GM19324 (cell line): ENCODE measurements around the gene CARM1.
"Not testable (repeated sequence)": the region's sequence is repeated elsewhere in the genome, so short reads cannot be mapped to it uniquely, and the experiment has no call there.

Experiments
- ATAC-seq: cut with Tn5 transposase; IDR thresholded peaks from one replicate; pipeline ENCODE4 v1.9.1; 2021; ENCODE audit warnings: mild to moderate bottlenecking, moderate library complexity; ENCODE audit not compliant: unreplicated experiment, low FRiP score

CARM1 gene

DNA sequence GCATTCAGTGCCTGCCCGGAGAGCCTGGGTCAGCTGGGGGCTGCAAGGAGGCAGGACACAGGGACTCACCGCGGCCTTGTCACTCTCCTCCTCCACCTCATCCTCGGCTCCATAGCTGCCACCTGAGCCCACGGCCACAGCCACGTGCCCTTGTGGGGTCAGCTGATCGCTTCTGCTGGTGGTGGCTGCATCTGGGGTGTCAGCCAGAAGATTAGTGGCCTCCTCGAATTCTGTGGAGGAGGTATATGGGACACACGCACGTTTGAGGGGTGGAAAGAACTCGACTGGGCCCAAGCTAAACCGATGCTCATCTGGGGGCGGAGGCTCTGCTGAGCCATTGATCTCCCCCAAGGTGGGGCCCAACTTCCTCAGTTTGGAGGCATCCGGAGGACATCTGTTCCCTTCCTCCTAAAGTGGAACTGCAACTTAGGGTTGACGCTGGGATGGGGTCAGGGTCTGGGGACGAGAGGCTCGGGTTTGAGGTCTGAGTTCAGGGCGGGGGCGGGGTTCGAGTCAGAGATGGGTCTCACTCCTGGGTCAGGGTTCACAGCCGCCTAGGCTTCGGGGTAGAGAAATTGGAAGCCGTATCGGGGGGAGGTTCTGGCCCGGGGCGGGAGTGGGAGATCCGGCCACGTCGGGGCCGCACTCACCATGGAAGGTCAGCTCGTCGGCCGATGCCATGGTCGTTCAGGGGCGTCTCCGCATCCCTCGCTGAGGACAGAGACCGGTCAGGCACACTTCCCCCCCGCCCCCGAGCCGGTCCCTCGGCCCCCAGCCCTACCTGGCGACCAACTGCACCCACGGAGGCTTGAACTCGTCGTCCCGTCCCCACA lies 56.6 kb downstream of the CARM1 start:
- no peak for ATAC-seq

DNA sequence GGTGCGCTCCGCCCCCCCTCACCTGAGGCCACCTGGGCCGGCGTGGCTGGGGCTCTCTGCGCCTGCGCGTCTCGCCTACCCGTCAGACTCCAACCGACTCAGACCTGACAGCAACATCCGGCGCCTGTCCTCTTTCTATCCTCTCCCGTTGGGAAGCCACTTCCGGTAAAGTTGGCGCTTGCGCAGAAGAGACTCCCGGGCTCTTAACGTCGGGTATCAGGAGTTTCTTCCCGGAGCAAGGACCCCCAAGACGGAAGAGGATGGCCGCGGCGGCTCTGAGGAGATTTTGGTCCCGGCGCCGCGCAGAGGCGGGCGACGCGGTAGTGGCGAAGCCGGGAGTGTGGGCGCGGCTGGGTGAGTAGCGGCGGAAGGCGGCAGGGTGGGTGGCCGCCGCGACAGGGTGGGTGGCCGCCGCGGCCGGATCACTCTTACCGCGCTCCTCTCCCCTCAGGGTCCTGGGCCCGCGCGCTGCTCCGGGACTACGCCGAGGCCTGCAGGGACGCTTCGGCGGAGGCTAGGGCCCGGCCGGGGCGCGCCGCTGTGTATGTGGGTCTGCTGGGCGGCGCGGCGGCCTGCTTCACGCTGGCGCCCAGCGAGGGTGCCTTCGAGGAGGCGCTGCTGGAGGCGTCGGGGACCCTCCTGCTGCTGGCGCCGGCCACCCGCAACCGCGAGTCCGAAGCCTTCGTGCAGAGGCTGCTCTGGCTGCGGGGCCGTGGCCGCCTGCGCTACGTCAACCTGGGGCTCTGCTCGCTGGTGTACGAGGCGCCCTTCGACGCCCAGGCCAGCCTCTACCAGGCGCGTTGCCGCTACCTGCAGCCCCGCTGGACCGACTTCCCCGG lies 57.4 kb downstream of the CARM1 start, which contains the start of the genes TIMM29 and YIPF2:
Gene TIMM29 (plus strand): TSS at position 249 of the 839 bp plus-strand sequence. CDS start 12 bp downstream, at position 261.
Gene YIPF2 (minus strand): TSS at position 77 of the 839 bp plus-strand sequence. CDS start 229 bp downstream, outside the sequence.
- ATAC-seq: peak; percentile 89

DNA sequence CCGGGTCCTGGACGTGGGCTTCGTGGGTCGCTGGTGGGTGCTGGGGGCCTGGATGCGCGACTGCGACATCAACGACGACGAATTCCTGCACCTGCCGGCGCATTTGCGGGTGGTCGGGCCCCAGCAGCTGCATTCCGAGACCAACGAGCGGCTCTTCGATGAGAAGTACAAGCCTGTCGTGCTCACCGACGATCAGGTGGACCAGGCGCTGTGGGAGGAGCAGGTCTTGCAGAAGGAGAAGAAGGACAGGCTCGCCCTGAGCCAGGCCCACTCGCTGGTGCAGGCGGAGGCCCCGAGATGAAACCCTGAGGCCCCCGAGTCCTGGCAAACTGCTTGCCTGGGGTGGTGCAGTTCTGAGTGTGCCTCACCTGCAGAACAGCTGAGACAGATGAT lies 58.0 kb downstream of the CARM1 start:
- no peak for ATAC-seq

DNA sequence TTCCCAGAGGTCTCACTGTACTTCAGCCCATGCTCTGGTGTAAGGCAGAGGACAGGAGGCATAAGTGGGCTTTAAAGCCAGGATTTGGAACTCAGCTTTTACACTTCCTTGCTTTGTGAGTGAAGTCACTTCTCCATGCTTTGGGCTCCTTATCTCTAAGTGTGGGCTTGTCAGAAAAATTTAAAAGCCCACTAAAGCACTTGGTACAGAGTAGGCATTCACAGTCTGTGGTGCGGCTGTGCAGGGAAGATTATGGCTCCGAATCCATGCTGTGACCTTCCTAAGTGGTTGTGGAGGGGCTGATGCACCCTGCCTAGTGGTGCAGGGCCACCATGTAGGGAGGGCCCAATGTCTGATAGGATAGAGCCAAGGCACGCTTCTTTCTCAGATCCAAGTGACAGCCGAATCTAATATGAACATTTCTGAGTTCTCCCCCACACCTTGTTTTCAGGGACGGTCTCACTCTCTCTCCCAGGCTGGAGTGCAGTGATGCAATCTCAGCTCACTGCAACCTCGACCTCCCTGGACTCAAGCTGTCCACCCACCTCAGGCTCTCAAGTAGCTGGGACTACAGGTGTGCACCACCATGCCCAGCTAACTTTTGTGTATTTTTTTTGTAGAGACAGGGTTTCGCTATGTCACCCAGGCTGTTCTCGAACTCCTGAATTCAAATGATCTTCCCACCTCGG lies 64.2 kb downstream of the CARM1 start:
- ATAC-seq: no peak

DNA sequence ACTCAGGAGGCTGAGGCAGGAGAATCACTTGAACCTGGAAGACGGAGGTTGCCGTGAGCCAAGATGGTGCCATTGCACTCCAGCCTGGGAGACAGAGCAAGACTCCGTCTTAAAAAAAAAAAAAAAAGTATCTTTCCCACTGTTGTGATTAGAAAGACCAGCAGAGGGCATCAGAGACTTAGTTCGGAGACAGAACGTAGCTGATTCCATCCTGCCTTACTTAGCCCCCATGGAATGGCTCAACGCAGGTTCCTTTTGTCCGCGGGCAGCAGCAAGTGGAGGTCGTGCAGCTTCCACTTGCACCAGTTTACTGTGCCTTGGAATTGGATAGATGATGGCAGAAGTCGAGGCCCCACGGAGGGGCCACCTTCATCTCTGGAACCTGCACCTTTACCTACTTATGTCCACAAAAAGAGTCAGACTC lies 65.3 kb downstream of the CARM1 start:
- ATAC-seq: no peak

DNA sequence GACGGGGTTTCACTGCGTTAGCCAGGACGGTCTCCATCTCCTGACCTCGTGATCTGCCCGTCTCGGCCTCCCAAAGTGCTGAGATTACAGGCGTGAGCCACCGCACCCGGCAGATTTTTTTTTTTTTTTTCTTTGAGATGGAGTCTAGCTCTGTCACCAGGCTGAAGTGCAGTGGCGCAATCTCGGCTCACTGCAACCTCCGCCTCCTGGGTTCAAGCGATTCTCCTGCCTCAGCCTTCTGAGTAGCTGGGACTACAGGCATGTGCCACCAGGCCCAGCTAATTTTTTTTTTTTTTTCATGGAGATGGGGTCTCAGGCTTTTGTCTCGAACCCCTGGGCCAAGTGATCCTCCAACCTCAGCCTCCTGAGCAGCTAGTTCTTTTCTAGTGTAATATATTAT lies 70.3 kb downstream of the CARM1 start:
- ATAC-seq: not testable (repeated sequence)

DNA sequence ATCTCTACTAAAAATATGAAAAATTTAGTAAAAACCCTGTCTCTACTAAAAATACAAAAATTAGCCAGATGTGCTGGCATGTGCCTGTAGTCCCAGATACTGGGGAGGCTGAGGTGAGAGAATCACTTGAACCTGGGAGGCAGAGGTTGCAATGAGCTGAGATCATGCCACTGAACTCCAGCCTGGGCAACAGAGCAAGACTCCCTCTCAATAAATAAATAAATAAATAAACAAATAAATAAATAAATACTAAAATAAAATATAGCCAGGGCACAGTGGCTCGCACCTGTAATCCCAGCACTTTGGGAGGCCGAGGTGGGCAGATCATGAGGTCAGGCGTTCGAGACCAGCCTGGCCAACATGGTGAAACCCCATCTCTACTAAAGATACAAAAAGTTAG lies 72.1 kb downstream of the CARM1 start:
- not testable (repeated sequence) for ATAC-seq

DNA sequence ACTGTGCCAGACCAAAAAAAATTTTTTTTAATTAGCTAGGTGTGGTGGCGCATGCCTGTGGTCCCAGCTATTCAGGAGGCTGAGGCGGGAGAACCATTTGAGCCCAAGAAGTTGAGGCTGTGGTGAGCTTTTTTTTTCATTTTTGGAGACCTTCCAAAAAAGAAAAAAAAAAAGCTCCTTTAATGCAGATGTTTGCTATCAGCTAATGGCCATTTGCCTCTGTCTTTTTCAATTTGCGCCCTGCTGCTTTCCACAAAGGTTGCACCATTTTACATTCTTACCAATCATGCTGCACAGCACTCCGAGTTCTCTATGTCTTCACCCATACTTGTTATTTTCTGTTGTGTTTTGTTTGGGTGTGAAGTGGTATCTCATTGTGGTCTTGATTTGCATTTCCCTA lies 73.9 kb downstream of the CARM1 start:
- no peak for ATAC-seq

DNA sequence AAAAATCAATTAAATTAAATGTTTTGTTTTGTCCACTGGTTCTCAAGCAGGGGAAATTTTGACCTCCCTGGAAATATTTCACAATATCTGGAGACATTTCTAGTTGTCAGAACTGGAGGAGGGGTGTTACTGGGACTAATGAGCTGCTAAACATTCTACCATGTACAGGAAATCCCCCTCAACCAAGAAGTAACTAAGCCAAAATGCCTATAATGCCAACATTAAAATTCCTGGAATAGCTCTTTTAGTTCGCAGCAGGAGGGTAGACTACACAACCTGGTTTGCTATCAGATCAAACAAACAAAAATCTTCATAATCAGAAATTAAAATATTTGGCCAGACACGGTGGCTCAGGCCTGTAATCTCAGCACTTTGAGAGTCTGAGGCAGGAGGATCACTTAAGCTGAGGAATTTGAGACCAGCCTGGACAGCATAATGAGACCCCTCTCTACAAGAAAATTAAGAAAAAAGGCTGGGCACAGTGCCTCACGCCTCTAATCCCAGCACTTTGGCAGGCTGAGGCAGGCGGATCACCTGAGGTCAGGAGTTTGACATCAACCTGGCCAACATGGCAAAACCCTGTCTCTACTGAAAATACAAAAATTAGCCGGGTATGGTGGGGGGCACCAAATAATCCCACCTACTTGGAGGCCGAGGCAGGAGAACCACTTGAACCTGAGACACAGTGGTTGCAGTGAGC lies 75.8 kb downstream of the CARM1 start:
- no peak for ATAC-seq

DNA sequence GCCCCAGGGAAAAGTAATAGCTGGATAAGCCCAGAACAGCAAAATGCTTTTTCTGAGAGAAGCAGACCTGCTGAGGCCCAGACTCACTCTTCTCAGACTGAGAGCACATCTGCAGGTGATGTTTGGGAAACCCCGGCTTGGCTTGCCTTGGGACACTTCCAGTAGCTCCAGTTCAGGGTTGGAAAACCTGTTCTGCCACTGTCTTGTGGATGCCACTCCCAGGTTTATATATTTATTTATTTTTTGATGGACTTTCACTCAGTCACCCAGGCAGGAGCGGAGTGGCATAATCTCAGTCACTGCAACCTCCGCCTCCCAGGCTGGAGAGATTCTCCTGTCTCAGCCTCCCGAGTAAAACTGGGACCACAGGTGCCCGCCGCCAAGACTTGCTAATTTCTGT lies 81.5 kb downstream of the CARM1 start:
- ATAC-seq: no peak

DNA sequence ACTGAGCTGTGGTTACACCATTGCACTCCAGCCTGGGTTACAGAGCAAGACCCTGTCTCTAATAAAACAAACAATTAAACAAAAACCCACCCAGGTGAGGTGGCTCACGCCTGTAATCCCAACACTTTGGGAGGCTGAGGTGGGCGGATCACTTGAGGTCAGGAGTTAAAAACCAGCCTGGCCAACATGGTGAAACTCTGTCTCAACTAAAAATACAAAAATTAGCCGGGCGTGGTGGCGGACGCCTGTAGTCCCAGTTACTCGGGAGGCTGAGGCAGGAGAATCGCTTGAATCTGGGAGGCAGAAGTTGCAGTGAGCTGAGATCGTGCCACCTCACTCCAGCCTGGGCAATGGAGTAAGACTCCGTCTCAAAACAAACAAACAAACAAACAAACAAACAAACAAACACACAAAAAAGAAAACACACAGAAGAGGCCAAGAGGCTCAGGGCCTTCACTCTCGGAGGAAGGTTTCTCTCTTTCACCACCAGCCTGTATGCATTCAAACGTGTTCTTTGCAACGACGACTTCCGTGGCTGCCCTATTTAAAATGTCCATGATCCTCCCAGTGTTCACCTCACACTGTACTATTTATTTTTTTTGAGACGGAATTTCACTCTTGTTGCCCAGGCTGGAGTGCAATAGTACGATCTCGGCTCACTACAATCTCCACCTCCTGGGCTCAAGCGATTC lies 88.1 kb downstream of the CARM1 start:
- not testable (repeated sequence) for ATAC-seq

DNA sequence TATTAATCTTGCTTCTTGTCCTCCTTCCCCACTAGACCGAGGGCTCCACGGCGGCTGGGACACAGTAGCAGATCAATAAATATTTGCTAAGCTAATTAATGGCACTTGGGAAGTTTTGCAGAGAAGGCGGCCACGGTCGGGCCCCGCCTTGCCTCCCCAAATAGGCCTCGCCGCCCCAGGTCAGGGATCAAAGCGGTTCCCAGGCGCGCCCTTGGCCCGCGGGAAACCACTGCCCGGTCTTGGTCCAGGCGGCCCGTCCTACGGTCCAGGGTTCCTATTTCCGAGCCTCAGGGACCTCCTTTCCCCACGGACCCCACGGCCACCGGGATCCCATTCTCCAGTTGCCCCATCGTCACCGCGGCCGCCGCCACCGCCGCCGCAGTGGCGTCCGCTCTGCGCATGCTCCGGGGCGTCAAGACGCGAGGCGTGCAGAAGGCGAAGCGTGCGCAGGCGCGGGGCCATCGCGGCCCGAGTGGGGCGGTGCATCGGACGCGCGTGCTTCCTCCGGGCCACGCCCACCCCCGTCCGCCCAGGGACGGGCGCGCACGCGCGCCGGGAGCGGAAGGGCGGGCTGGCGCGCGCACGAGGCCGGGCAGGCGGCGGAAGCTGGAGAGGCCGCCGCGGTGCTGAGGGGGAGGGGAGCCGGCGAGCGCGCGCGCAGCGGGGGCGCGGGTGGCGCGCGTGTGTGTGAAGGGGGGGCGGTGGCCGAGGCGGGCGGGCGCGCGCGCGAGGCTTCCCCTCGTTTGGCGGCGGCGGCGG lies 89.1 kb downstream of the CARM1 start, which contains the start of gene SMARCA4:
Gene SMARCA4 (plus strand): TSS at position 717 of the 759 bp plus-strand sequence. CDS start 23,122 bp downstream, outside the sequence.
- ATAC-seq: peak; percentile 87

DNA sequence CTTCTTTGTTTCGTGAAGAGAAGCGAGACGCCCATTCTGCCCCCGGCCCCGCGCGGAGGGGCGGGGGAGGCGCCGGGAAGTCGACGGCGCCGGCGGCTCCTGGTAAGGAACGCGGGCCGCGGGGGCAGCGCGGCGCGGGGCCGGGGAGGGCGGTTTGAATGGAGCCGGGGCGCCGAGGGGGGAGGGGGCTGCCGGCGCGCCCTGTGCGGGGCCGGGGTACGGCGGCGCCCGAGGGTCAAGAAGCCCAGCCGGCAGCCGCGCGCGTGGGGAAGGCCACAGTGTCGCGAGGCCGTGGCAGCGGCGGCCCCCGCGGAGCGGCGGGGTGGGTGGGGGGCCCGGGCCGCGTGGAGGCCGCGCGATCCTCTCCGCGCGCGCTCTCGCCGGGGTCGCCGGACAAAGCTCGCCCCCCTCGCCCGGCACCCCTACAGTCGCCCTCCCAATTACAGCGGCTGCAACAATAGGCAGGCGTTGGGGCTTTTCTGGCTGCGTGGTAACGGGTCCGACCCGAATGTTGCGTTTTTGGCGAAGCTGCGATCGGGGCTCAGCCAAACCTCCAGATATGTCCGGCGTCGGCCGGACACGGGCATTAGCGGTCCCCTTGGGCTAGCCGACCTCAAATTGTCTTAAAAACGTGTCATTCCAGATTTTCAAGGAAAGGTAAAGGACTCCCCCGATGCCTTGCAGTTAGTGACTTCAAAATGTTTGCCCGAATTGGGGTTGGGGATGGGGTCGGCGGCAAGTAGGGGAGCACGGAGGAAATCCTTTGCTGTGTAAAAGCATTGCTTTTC lies 89.9 kb downstream of the CARM1 start:
- peak; percentile 53 for ATAC-seq

DNA sequence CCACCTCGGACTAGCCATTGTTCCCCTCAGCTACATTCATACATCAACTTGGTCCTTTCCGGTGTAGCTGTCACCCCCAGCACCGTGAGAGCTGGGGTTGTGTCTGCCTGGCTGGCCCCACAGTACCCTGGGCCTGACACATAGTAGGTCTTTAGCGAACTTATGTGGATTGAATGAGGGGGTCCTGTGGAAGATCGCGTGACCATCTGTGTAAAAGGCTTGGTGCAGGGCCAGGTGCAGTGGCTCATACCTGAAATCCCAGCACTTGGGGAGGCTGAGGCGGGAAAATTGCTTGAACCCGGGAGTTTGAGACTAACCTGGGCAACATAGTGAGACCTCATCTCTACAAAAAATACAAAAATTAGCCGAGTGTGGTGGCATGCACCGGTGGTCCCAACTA lies 91.5 kb downstream of the CARM1 start:
- no peak for ATAC-seq

DNA sequence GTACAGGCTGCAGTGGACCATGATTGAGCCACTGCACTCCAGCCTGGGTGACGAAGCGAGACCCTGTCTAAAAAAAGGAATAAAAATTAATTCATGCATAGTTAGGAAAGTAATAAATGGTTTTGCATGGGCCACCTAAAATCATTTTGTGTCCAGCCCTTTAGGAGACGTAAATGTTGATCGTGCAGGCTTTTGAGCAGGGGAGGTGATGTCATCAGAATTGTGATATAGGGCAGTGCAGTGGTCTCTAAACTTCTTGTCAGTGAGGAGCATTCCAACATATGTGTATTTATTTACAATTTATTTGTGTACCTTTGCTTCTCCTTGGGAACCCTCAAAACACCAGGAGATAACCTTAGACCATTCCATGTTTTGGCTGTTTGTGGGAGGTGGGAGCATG lies 92.5 kb downstream of the CARM1 start:
- no peak for ATAC-seq

DNA sequence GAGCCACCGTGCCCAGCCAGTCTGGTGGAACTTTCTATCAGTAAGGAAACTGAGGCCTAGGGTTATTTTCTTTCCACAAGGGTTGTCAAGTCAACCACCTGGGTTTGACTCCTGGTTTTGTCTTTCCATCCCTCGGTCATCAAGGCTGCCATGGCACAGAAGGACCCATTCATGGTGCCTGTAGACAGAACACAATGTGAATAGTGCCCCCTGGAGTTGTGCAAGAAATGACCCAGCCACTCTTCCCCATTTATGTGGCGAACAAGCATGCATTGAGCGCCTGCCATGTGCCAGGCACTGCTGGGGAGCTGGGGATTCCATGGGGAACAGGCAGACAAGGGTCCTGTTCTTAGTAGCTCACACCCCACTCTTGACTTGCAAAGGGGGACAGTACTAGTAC lies 93.5 kb downstream of the CARM1 start:
- ATAC-seq: no peak

DNA sequence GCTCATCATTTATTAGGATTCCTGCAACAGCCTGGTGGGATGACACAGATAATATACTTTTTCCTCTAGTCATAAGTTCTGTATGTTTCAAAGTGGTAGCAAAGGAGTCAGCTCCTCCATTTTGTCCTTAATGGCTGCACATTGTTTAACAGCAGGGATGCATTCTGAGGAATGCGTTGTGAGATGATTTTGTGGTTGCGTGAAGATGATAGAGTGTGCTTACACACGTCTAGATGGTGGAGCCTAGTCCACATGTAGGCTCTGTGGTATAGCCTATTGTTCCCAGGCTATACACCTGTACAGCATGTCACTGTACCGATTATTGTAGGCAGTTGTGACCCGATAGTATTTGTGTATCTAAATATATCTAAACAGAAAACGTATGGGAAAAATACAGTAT lies 94.0 kb downstream of the CARM1 start:
- no peak for ATAC-seq

DNA sequence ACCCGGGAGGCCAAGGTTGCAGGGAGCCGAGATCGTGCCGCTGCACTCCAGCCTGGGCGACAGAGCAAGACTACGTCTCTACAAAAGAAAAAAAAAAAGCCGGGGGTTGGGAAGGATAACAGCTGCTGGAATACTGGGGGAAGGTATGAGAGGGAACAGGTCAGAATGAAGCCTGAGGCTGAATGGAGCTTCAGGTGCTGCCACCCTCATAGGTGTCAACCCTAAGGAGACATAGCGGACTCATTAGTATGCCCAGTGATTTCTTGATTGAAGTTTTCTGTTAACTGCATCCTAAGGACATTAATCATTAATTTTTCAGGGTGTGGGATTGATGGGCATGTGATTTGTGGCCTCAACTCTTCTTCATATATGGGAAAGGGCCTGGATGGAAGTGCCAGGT lies 95.5 kb downstream of the CARM1 start:
- ATAC-seq: no peak
